GM19397 (cell line): ENCODE results near the gene VEGFA.
A peak's percentile ranks its signal among the peaks of the same experiment; 100 is the strongest.

Source experiments
- ATAC-seq: cut with Tn5 transposase; IDR thresholded peaks from one replicate; pipeline ENCODE4 v1.9.1; 2021; ENCODE audit warnings: mild to moderate bottlenecking, moderate library complexity; ENCODE audit not compliant: unreplicated experiment

The VEGFA gene

GRCh38 chr6:43769526-43770371, at the start of gene VEGFA:
Gene VEGFA, plus strand, starts transcription at chr6:43770211.
- peak; percentile 43 for ATAC-seq

GRCh38 chr6:43720999-43721398, 49.0 kb upstream of the VEGFA start:
- no peak for ATAC-seq

- ATAC-seq: no peak
These were observed 47.0 kb upstream of the VEGFA start for GRCh38 chr6:43722920-43723545.

- ATAC-seq: peak; percentile 51
These were observed 46.2 kb upstream of the VEGFA start for GRCh38 chr6:43723737-43724295.

DNA sequence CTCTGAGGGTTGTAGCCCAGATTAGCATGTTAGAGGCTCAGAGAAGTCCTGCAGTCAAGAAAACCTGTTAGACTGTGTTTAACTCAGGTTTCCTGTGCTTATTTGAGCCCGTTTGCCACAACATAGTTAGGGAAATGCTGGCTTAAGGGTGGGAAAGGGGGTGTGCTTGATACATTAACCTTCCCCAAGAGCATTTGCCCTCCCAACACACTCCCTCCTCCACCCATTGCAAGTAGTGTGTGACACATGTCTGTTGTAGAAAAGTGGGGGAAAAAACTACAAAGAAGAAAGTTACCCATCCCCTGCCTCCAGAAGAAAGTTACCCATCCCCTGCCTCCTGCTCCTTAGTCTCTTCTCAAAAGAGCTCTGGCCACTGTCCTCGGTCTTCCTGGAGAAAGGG, 45.7 kb upstream of the VEGFA start:
- ATAC-seq: no peak

GRCh38 chr6:43724914-43725642, 44.9 kb upstream of the VEGFA start:
- no peak for ATAC-seq

DNA sequence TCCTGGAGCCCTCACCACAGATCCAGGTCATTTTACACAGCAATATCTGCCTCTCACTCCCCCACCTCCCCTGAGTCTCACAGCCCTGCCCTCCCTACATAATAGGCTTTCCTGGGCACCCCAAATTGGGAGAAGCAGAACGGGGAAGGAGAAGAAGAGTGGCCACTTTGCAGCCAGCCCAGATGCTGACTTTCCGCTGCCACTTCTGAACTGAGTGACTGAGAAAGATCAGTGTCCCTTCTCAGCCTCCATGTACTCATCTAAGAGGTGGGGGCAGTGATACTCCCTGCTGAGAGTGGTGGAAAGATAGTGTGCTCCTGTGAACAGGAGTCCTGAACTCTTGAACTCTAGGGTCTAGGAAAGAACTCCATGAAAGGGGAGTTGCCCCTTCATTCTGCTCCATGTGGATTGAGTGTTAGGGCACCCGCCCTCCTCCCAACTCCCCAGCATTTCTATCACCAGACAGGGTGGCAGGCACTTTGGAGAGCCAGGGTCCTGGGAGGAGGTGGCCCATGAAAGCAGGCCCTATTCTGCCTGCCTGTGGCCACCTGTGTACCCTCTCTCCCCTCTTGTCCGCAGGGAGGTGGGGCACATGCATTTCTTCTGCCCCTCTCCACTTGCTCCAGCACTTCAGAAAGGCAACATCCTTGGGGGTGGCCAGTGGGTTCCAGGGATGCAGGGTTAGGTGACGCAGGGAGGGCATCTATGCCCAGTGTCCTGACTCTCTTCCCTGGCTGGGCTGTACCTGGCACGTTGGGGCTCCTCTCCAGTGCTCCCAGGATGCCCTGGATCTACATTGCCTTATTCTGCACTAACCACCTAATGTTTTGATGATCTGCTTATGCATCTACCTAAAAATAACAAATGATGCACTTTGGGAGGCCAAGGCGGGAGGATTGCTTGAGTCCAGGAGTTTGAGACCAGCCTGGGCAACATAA, 44.1 kb upstream of the VEGFA start:
- no peak for ATAC-seq

DNA sequence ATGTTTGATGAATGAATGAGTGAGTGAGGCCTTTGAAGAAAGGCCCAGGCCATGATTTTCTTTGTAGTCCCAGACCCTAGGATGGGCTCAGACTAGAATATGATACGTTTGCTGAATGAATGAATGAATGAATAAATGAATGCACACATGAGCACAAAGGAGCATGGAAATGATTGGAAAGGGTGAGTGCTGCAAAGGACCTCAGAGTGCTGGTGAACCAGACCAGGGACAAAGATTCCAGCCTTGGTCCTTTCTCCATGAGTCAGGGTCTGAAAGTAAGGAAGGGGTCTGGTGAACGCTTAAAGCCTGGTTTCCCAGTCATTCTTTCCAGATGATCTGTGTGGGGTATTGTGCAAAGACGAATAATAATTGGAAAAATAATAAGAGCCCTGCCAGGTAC, 42.4 kb upstream of the VEGFA start:
- ATAC-seq: no peak

DNA sequence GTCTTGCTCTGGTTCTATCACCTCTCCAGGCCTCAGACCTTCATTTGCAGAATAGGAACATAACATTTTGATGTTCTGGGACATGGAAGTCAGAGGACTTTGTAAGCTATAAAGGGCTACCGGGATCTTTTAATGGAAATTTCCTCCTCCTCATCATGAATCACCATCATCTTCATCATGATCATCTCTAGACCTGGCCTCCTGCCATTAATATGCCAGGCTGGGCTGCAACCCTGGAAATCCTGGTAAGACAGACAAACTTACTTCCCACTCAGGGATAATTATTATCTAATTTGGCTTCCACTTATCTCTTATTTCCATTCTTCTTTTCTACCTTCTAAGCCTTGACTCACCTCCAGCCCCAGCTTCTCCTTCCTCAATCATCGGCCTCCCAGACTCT, 41.4 kb upstream of the VEGFA start:
- ATAC-seq: no peak

DNA sequence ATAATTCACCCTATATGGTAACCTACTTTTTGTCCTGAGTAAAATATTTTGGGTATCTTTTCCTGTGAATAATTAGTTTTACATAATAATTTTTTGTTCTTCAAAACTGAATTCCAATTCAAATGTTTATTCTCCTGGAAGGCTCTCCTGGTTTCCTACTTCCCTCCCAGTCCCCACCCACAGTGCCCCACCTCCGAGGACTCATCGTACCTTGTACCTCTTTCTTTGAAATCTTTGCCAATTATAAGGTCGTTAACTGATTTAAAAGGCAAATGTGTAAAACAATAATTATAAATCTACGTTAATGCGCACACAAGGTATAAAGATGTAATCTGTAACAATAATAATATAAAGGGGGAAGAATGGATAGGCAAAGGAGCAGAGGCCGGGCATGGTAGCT, 40.5 kb upstream of the VEGFA start:
- ATAC-seq: no peak

DNA sequence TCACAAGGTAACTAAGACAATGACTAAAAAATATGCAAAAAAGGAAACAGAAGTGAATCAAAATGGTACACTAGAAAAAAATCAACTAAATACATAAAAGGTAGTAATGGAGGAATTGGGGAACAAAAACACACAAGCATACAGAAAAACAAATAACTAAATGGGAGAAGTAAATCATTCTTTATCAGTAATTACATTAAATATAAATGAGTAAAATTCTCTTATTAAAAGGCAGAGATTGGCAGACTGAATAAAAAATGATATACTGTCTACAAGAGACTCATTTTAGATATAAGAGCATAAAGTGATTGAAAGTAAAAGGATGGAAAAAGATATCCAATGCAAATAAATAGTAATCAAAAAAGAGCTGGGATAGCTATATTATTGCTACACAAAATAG, 39.4 kb upstream of the VEGFA start:
- ATAC-seq: no peak

DNA sequence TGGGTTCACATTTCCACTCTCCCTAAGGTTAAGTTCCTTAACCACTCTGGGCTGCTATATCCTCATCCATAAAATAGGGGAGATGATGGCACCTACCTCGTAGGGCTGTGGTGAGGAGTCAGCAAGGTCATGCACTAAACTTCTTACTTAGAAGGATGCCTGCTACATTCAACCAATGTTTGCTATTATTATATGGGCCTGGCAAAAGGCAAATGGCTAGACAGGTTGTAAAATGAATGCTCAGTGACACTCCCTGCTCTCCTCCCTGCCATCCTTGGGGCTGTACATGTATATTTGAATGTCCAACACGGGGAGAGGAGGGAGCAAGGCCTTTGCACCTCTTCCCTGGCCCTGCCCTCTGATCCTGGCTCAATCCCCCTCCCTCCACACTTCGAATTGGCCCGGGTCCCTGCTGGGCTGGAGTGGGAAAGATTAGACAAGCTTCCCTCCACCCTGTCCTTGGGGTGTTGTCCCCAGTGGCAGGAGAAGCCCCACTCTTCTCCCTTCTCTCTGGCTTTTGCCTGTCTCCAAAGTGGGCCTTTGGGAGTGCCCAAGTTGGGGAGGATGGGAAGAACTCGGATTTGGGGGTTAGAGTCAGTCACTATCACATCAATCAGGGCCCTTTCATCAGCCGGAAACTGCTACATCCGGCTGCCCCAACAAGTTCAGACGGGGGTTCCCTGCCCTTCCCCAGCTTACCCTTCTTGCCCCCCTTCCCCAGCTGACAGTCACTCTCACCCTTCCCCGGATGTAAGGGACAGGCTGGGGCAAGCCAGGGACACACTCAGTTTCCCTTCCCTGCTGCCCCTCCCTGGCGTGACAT, 36.3 kb upstream of the VEGFA start:
- peak; percentile 68 for ATAC-seq

- ATAC-seq: peak; percentile 18
These were observed 35.7 kb upstream of the VEGFA start for GRCh38 chr6:43734294-43734665.

- no peak for ATAC-seq
These were observed 34.3 kb upstream of the VEGFA start for GRCh38 chr6:43735642-43736199.

GRCh38 chr6:43736211-43736786, 33.7 kb upstream of the VEGFA start:
- no peak for ATAC-seq

DNA sequence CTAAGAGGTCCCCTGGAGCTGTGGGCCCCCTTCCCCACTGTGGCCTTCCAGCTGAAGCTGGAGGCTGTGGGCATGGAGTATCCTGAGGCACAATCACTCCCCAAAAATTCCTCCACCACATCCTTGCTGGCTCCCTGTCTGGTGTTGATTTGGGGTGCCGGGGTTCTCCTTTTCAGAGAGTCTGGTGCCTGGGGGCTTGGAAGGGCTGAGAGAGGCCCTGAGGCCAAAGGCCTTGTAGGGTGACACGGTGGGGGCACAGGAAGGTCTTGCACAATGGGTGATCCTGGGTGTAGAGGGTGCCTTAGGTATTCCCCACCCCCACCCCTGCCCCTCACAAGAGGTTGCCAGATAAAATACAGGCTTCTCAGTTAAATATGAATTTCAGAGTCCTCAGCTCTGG, 33.2 kb upstream of the VEGFA start:
- no peak for ATAC-seq

GRCh38 chr6:43737272-43738081, 32.5 kb upstream of the VEGFA start:
- no peak for ATAC-seq

DNA sequence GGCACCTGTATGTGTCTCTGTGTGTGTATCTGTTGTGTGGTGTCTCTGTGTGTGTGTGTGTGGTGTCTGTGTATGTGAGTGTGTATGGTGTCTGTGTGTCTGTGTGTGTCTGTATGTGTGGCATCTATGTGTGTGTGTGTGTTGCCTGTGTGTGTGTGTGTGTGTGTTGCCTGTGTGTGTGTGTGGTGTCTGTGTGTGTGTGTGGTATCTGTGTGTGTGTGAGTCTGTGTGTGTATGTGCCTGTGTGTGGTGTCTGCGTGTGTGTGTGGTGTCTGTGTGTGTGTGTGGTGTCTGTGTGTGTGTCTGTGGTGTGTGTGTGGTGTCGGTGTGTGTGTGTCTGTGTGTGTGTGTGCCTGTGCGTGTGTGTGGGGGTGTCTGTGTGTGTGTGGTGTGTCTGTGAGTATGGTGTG, 31.7 kb upstream of the VEGFA start:
- no peak for ATAC-seq
